HG03045 (cell line): ENCODE data around the gene ITGB8.

Experiments used
- ATAC-seq: cut with Tn5 transposase; IDR thresholded peaks from one replicate; pipeline ENCODE4 v1.9.1; 2021; ENCODE audit warnings: mild to moderate bottlenecking, moderate library complexity; ENCODE audit not compliant: unreplicated experiment

The ITGB8 gene

GRCh38 chr7:20450536-20450935 lies 119.8 kb downstream of the ITGB8 start:
- ATAC-seq, result no peak

DNA sequence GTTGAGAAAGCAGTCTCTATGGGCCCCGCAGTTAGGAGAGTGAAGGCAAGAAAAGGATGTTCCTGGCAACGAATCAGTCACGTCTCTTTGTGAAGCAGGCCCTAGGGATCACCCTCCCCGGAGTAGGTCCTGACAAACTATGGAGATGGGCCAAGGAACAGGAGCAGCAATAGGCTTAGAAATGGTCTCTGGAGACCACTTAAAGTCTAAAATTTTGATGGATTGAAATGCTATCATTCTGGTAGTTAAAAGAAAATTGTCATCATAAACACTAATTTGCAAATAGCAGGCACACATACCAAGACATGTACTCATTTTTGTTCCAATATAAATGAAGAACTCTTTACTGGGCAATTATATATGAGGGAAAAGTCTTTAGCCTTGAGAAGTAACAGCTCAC lies 123.5 kb downstream of the ITGB8 start:
- no peak for ATAC-seq

DNA sequence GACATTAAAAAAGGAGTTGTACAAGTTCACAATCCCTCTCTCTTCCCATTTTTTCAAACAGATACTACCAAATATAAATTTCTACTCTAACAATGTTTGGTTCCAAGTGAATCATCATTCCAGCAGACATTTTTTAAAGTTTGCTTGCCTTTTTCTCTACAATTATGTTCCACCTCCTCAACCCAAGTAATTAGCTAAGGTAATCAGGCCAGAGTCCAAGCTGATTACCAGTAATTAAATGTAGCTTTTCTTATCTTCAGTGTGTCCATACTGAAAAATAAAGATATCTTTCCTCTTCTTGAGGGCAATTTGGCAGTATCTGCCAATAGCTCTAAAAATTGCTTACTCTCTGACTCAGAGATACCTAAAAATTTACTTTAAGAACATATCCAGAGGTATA lies 126.0 kb downstream of the ITGB8 start:
- ATAC-seq, result no peak

- no peak for ATAC-seq
Observed at GRCh38 chr7:20458521-20458920, 127.8 kb downstream of the ITGB8 start.

- no peak for ATAC-seq
Observed at GRCh38 chr7:20459419-20459818, 128.7 kb downstream of the ITGB8 start.

DNA sequence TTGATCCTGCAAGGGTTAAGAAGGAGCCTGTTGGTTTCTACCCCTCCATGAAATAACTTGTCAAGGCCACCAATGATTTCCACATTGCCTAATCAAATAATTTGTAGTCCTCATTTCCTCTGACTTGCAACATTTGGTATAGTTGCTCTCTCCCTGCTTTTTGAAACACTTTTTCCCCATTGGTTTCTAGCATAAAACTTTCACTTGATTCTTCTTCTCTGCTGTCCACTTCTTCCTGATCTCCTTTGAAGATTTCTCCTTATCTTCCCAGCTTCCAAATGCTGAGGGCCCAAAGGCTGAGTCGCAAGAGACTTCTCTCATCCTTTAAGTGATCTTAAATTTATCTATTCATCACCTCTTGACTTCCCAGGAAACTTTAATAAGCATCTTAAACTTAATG lies 134.2 kb downstream of the ITGB8 start:
- ATAC-seq, result no peak
